H1 (cell line): ENCODE results near the gene ARHGAP25.

Experiments used
- BRCA1 ChIP-seq: IDR thresholded peaks from 2 replicates; pipeline ENCODE4 v1.6.1; 2012; ENCODE audit warnings: low read depth, low read length, improper control_type of control experiment
- CTCF ChIP-seq, 3 experiments: IDR thresholded peaks; 1 replicate in 2 of 3; 2 replicates in 1 of 3; pipeline versions ENCODE4 v1.5.1 to v1.6.1; 2011; ENCODE audit warnings: low read length in 3 of 3, mild to moderate bottlenecking in 3 of 3, inconsistent platforms in 2 of 3, low read depth in 1 of 3, moderate library complexity in 1 of 3; ENCODE audit not compliant: insufficient read depth in 1 of 3; ENCODE audit errors: control extremely low read depth in 1 of 3
- SUZ12 ChIP-seq: fragments of 200-600 bp; sonication (generic); IDR thresholded peaks from 2 replicates; pipeline ENCODE4 v1.6.1; 2012; ENCODE audit warnings: mild to moderate bottlenecking, inconsistent platforms, low read length, moderate library complexity, mixed read lengths

GRCh38 chr2:68860111-68860510 lies 125.5 kb downstream of the ARHGAP25 start:
- TF ChIP-seq CTCF (IDR thresholded peaks at IDR 0.05; ENCODE audit: control extremely low read depth in 1 of 3, insufficient read depth in 1 of 3, low read depth in 1 of 3, low read length in 3 of 3) = no peak
- no peak for TF ChIP-seq SUZ12
- no peak for TF ChIP-seq BRCA1
